K562 (cell line): ENCODE measurements around the gene NARF. TPM values are rescaled to one million over a fixed set of nuclear protein-coding genes. Genes with fewer than 3 reads are reported as not detected.

Experiments
- BCL6 ChIP-seq: fragments of 250-450 bp; sonication (Bioruptor Pico); IDR thresholded peaks from 2 replicates; pipeline ENCODE4 v1.4.0; 2020
- CREBBP ChIP-seq: IDR thresholded peaks from one replicate; pipeline ENCODE4 v1.6.1; 2012; ENCODE audit warnings: low read depth, mild to moderate bottlenecking, control low read depth, inconsistent platforms, low read length
- GATAD2B ChIP-seq: fragments of 450-650 bp; IDR thresholded peaks from 2 replicates; pipeline ENCODE4 v1.6.1; 2017; ENCODE audit warnings: mild to moderate bottlenecking, borderline replicate concordance
- IFI16 ChIP-seq: fragments of 250-450 bp; sonication (Bioruptor Pico); IDR thresholded peaks from 2 replicates; pipeline ENCODE4 v2.1.2; 2022; ENCODE audit warnings: mild to moderate bottlenecking, inconsistent platforms
- NFRKB ChIP-seq: fragments of 450-650 bp; IDR thresholded peaks from 2 replicates; pipeline ENCODE4 v1.6.1; 2016; ENCODE audit warnings: low read depth
- NR2C2 ChIP-seq, 2 experiments: fragments of 200-800 bp in 1 of 2; sonication (Bioruptor generic) in 1 of 2; sonication (generic) in 1 of 2; formaldehyde crosslinking in 1 of 2; IDR thresholded peaks; 2 replicates each; pipeline versions ENCODE4 v1.6.1 to v1.8.0; 2016 to 2022; ENCODE audit warnings: mild to moderate bottlenecking in 1 of 2, missing compliant biosample characterization in 1 of 2, missing genetic modification characterization in 1 of 2, missing genetic modification reagents in 1 of 2
- TARDBP ChIP-seq: fragments of 450-650 bp; IDR thresholded peaks from 2 replicates; pipeline ENCODE4 v1.6.1; 2016
- XRCC3 ChIP-seq: fragments of 450-650 bp; IDR thresholded peaks from 2 replicates; pipeline ENCODE4 v1.6.1; 2017; ENCODE audit warnings: mild to moderate bottlenecking, moderate library complexity
- XRCC5 ChIP-seq: fragments of 200-400 bp; formaldehyde crosslinking; IDR thresholded peaks from 2 replicates; pipeline ENCODE4 v1.6.1; 2017; ENCODE audit warnings: low read depth, mild to moderate bottlenecking, low read length
- ZBTB8A ChIP-seq: fragments of 450-650 bp; IDR thresholded peaks from 2 replicates; pipeline ENCODE4 v1.6.1; 2018; ENCODE audit warnings: mild to moderate bottlenecking, moderate library complexity; ENCODE audit not compliant: partially characterized antibody
- ZFX ChIP-seq: sonication (generic); formaldehyde crosslinking; IDR thresholded peaks from 2 replicates; pipeline ENCODE4 v1.8.0; 2022; ENCODE audit warnings: mild to moderate bottlenecking, missing genetic modification reagents, moderate library complexity
- ZNF384 ChIP-seq: IDR thresholded peaks from 2 replicates; pipeline ENCODE4 v1.6.1; 2012; ENCODE audit warnings: low read depth, low read length, improper control_type of control experiment
- ZNF436 ChIP-seq: fragments of 250-450, 450-650 bp; sonication (Bioruptor Pico); formaldehyde crosslinking; IDR thresholded peaks from 2 replicates; pipeline ENCODE4 v1.7.0; 2020; ENCODE audit warnings: mild to moderate bottlenecking
- polyA plus RNA-seq, 8 experiments: library from polyadenylated mRNA; depleted of rRNA in 4 of 8; stranded (reverse) in 5 of 8; unstranded in 3 of 8; fragments of >200 nt; fragmentation: Nextera tagmentation in 2 of 8; fragmentation: Illumina TruSeq in 1 of 8; extraction: Ambion mirVana in 2 of 8; extraction: Trizol in 1 of 8; gene quantifications; 2 replicates each; pipeline versions ENCODE4 v1.2.1 to v1.2.3, GENCODE V29; 2011 to 2014; ENCODE audit warnings: inconsistent platforms in 1 of 8, missing spikeins in 1 of 8
- total RNA-seq, 7 experiments: library from RNA; depleted of rRNA in 6 of 7; stranded (reverse); fragments of >200 nt in 6 of 7; fragmentation: Illumina TruSeq in 2 of 7; extraction: Trizol in 2 of 7; gene quantifications; 2 replicates each; pipeline versions ENCODE4 v1.2.1 to v1.2.3, GENCODE V29; 2011 to 2021; ENCODE audit warnings: low replicate concordance in 1 of 7
- TF ChIP-seq, protein P1 (sequence below): sonication (generic); formaldehyde crosslinking; IDR thresholded peaks from 2 replicates; pipeline ENCODE4 v1.8.1; 2023; ENCODE audit warnings: mild to moderate bottlenecking, missing genetic modification reagents, moderate library complexity
- TF ChIP-seq, protein P2 (sequence below): fragments of 250-450 bp; sonication (Bioruptor Pico); IDR thresholded peaks from 2 replicates; pipeline ENCODE4 v1.8.0; 2022; ENCODE audit warnings: moderate library complexity, mild to moderate bottlenecking, inconsistent platforms
- TF ChIP-seq, protein P3 (sequence below): fragments of 250-450 bp; sonication (Bioruptor Pico); IDR thresholded peaks from 2 replicates; pipeline ENCODE4 v1.5.0; 2020; ENCODE audit warnings: mild to moderate bottlenecking
- TF ChIP-seq, protein P4 (sequence below): sonication (generic); formaldehyde crosslinking; IDR thresholded peaks from 2 replicates; pipeline ENCODE4 v1.8.0; 2022; ENCODE audit warnings: mild to moderate bottlenecking, missing genetic modification reagents, borderline replicate concordance
- TF ChIP-seq, protein P5 (sequence below): fragments of 250-450 bp; sonication (Bioruptor Pico); IDR thresholded peaks from 2 replicates; pipeline ENCODE4 v1.4.0; 2020; ENCODE audit warnings: mild to moderate bottlenecking, moderate library complexity
- TF ChIP-seq, protein P6 (sequence below), 2 experiments: fragments of 450-650 bp in 1 of 2; sonication (generic) in 1 of 2; formaldehyde crosslinking; conservative IDR thresholded peaks; 2 replicates each; pipeline versions ENCODE4 v1.4.0 to v1.8.1; 2020 to 2022; ENCODE audit warnings: mild to moderate bottlenecking in 1 of 2, missing genetic modification reagents in 1 of 2

The NARF gene
- total and polyA plus RNA-seq, 9 of the 15 experiments (the other 6 are each of a cell fraction or from before 2014, with no cell fraction given), result 60.4 to 423 (median 132) TPM

DNA sequence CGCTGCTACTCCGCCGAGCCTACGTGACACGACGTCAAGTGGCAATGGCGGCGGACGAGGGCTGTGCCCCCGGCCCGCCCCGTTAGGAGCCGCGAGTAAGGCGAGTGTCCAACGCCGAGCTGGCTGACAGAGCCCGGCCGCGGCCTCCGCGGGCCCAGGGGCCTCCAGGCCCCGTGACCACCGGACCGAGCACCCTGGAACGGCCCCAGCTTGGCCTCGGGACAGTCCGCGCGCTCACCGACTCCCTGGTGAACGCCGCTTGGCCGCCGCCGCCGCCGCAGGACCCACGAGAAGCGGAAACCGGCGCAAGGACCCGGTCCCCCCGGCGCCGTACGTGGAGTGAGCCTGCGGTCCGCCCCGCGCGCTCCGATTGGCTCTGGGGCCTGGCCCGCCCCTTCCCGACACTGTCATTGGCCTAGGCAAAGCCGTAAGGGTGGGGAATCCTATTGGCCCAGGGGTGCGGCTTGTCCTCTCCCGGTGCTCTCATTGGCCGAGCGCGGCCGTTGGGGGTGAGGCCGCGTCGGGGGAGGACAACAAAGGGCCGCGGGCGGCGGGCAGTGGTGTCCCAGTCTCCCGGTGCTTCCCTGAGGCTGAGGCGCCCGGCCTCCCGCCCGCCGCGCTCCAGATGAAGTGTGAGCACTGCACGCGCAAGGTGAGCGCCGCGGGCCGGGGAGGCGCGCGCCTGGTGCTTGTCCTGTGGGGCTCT is at the start of gene NARF (continued):
- TF ChIP-seq CREBBP (no peak), NR2C2 (CRISPR knock-in tag; IDR thresholded peaks at IDR 0.05) (no peak), NR2C2 (tag; IDR thresholded peaks at IDR 0.05) (peak; percentile 77; the same call in 1 of the 2 replicates), ZBTB8A (no peak), ZNF436 (no peak), XRCC3 (no peak), TARDBP (no peak), BCL6 (no peak), ZFX (CRISPR knock-in tag) (peak; percentile 99), GATAD2B (0 out of 2 replicates have a peak, but pooled peaks have one; percentile 53), IFI16 (CRISPR knock-in tag) (no peak), NFRKB (peak; percentile 70), ZNF384 (no peak), XRCC5 (peak; percentile 51; the same call in 1 of the 2 replicates)
- TF ChIP-seq, protein P1, sequence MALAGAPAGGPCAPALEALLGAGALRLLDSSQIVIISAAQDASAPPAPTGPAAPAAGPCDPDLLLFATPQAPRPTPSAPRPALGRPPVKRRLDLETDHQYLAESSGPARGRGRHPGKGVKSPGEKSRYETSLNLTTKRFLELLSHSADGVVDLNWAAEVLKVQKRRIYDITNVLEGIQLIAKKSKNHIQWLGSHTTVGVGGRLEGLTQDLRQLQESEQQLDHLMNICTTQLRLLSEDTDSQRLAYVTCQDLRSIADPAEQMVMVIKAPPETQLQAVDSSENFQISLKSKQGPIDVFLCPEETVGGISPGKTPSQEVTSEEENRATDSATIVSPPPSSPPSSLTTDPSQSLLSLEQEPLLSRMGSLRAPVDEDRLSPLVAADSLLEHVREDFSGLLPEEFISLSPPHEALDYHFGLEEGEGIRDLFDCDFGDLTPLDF, result peak; percentile 87
- TF ChIP-seq, protein P2, sequence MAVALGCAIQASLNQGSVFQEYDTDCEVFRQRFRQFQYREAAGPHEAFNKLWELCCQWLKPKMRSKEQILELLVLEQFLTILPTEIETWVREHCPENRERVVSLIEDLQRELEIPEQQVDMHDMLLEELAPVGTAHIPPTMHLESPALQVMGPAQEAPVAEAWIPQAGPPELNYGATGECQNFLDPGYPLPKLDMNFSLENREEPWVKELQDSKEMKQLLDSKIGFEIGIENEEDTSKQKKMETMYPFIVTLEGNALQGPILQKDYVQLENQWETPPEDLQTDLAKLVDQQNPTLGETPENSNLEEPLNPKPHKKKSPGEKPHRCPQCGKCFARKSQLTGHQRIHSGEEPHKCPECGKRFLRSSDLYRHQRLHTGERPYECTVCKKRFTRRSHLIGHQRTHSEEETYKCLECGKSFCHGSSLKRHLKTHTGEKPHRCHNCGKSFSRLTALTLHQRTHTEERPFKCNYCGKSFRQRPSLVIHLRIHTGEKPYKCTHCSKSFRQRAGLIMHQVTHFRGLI, result 0 out of 2 replicates have a peak, but pooled peaks have one; percentile 52
- TF ChIP-seq, protein P3, sequence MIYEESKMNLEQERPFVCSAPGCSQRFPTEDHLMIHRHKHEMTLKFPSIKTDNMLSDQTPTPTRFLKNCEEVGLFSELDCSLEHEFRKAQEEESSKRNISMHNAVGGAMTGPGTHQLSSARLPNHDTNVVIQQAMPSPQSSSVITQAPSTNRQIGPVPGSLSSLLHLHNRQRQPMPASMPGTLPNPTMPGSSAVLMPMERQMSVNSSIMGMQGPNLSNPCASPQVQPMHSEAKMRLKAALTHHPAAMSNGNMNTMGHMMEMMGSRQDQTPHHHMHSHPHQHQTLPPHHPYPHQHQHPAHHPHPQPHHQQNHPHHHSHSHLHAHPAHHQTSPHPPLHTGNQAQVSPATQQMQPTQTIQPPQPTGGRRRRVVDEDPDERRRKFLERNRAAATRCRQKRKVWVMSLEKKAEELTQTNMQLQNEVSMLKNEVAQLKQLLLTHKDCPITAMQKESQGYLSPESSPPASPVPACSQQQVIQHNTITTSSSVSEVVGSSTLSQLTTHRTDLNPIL (CRISPR knock-in tag), result no peak
- TF ChIP-seq, protein P4, sequence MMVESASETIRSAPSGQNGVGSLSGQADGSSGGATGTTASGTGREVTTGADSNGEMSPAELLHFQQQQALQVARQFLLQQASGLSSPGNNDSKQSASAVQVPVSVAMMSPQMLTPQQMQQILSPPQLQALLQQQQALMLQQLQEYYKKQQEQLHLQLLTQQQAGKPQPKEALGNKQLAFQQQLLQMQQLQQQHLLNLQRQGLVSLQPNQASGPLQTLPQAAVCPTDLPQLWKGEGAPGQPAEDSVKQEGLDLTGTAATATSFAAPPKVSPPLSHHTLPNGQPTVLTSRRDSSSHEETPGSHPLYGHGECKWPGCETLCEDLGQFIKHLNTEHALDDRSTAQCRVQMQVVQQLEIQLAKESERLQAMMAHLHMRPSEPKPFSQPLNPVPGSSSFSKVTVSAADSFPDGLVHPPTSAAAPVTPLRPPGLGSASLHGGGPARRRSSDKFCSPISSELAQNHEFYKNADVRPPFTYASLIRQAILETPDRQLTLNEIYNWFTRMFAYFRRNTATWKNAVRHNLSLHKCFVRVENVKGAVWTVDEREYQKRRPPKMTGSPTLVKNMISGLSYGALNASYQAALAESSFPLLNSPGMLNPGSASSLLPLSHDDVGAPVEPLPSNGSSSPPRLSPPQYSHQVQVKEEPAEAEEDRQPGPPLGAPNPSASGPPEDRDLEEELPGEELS (CRISPR knock-in tag), result no peak
- TF ChIP-seq, protein P5, sequence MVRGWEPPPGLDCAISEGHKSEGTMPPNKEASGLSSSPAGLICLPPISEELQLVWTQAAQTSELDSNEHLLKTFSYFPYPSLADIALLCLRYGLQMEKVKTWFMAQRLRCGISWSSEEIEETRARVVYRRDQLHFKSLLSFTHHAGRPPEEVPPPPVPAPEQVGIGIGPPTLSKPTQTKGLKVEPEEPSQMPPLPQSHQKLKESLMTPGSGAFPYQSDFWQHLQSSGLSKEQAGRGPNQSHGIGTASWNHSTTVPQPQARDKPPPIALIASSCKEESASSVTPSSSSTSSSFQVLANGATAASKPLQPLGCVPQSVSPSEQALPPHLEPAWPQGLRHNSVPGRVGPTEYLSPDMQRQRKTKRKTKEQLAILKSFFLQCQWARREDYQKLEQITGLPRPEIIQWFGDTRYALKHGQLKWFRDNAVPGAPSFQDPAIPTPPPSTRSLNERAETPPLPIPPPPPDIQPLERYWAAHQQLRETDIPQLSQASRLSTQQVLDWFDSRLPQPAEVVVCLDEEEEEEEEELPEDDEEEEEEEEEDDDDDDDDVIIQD, result no peak
- TF ChIP-seq, protein P6, sequence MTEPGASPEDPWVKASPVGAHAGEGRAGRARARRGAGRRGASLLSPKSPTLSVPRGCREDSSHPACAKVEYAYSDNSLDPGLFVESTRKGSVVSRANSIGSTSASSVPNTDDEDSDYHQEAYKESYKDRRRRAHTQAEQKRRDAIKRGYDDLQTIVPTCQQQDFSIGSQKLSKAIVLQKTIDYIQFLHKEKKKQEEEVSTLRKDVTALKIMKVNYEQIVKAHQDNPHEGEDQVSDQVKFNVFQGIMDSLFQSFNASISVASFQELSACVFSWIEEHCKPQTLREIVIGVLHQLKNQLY (CRISPR knock-in tag; conservative IDR thresholded peaks at IDR 0.05), result no peak
